ENCODE results near the gene ZNF273. TPM values are rescaled to one million over a fixed set of nuclear protein-coding genes. Genes with fewer than 3 reads are reported as not detected.
"Not testable (repeated sequence)": the region's sequence is repeated elsewhere in the genome, so short reads cannot be mapped to it uniquely, and the experiment has no call there.

ZNF273 gene
- total RNA-seq, 1 donor from 2014 or later, result 1.5 TPM

DNA sequence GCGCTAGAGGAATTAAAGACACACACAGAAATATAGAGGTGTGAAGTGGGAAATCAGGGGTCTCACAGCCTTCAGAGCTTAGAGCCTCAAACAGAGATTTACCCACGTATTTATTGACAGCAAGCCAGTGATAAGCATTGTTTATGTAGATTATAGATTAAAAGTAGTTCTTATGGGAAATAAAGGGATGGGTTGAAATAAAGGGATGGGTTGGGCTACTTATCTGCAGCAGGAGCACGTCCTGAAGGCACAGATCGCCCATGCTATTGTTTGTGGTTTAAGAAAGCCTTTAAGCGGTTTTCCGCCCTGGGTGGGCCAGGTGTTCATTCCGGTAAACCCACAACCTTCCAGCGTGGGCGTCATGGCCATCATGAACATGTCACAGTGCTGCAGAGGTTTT, 12.2 kb downstream of the ZNF273 start:
- DNase-seq; intact Hi-C loops (cut with DNase I); ATAC-seq (ENCODE audit: poor library complexity): not testable (repeated sequence)

DNA sequence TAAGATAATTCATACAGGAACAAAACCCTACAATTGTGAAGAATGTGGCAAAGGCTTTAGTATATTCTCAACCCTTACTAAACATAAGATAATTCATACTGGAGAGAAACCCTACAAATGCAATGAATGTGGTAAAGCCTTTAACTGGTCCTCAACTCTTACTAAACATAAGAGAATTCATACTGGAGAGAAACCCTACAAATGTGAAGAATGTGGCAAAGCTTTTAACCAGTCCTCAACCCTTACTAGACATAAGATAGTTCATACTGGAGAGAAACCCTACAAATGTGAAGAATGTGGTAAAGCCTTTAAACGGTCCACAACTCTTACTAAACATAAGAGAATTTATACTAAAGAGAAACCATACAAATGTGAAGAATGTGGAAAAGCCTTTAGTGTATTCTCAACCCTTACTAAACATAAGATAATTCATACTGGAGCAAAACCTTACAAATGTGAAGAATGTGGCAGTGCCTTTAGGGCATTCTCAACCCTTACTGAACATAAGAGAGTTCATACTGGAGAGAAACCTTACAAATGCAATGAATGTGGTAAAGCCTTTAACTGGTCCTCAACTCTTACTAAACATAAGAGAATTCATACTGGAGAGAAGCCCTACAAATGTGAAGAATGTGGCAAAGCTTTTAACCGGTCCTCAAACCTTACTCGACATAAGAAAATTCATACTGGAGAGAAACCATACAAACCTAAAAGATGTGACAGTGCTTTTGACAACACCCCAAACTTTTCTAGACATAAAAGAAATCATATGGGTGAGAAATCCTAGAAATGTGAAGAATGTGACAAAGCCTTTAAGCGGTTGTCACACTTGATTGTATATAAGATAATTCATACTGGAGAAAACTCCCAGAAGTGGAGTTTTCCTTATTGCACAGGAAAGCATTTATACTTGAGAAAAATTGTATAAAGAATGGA, 25.4 kb downstream of the ZNF273 start:
- DNase-seq; intact Hi-C loops (cut with DNase I); ATAC-seq (ENCODE audit: poor library complexity): not testable (repeated sequence)

DNA sequence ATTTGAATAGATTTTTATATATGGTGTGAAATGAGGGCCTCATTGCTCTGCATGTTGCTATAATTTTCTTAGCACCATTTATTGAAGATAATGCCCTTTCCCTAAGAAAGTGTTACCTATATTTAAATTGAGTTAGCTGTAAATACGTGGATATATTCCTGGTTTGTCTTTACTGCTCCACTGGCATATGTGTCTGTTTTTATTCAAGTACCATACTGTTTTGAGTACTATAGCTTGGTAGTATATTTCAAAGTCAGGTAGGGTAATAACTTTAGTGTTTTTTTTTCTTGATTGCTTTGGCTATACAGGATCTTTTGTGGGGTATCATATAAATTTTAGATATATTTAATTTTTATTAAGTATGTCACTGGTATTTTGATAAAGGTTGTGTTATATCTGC, 31.4 kb downstream of the ZNF273 start:
- no peak for ATAC-seq (ENCODE audit: poor library complexity)
- intact Hi-C loops (cut with DNase I), result no loop called here
- DNase-seq, result no peak

DNA sequence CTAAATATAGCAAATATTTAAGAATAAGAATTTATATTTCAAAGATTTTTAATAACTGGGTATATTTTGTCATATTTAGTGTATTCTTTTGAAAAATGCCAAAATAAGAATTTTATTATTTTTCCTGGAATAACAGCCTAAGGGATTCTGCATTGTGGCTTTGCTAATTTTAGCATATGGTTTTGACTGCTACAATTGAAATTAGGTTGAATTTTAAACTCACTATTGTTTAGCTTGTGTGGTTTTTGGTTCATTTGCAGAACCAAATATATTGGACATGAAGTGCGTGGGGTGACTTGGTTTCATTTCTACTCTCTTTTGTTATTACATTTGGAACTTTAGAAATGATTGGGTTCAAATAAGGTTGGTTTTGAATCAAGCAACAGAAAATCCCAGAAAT, 35.5 kb downstream of the ZNF273 start:
- intact Hi-C loops (cut with DNase I), result no loop called here
- ATAC-seq (ENCODE audit: poor library complexity), result no peak
- DNase-seq, result no peak

DNA sequence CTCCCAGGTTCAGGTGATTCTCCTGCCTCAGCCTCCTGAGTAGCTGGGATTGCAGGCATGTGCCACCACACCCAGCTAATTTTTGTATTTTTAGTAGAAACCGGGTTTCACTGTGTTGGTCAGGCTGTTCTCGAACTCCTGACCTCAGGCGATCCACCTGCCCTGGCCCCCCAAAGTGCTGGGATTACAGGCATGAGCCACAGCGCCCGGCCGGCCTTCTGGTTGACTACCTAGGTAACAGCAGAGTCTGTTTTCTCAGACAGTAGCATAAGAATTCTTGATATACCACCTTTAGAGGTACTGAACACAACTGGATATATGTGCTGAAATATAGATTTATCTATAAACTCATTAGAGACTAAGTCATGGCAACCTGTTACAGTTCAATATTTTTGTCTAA, 36.9 kb downstream of the ZNF273 start:
- DNase-seq; ATAC-seq (ENCODE audit: poor library complexity); intact Hi-C loops (cut with DNase I): not testable (repeated sequence)

DNA sequence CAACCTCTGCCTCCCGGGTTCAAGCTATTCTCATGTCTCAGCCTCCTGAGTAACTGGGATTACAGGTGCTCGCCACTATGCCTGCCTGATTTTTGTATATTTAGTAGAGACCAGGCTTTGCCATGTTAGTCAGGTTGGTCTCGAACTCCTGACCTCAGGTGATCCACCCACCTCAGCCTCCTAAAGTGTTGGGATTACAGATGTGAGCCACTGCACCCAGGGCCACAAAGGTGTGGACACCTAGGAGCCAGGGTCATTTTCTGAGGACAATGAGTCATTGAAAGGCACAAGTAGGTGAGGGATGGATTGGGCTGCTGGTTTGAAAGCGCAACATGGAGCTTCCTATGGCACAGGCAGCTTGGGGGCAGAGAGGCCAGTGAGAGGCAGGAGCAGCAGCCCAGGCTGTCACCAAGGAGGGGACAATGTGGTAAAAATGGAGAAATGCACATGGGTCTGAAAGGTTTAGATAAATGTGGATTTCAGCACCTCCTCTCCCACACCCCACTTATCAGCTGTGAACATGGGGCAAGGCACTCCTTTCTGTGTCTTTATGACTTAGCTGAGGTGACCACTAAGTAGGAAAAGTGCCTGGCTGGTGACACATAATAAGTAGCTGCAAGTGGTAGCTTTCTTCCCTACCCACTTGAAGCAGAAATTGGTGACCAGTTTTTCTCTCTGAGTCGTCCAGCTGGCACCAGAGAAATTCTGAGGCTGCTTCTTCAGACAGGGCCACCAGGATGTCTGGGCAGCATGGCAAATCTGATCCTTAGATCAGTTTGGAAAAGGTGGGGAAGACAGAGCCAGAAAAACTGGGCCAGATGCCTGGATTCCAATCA, 41.8 kb downstream of the ZNF273 start:
- intact Hi-C loops (cut with DNase I); DNase-seq; ATAC-seq (ENCODE audit: poor library complexity): not testable (repeated sequence)

DNA sequence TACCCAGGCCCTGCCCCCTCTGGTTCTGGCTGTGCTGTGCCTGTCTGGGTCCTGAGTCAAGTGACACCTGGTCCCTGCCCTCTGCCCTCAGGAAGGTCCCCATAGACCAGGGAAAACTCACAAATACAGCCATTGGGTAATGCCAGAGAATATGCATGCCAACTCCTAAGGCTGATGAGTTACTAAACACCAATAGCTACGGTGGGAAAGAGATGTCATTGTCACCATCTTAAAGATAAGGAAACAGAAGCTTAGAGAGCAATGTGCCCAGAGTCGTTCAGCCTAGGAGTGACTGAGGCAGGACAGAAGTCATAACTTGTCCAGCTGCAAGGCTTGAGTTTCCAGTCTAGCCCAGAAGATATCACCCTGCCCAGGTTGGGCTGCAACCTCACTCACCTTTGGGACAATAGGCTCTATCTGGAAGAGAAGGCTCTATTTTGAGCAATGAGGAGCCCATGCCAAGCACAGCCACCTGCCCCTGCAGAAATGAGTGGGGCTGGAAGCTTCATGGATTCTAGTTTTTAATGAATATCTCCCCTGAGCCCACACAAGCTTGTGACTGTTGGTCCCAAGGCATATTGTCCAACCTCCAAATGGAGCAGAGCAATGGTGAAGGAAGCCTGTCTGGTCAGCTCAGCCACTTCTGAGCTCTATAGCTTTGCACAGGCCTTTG, 42.6 kb downstream of the ZNF273 start:
- DNase-seq, result no peak
- intact Hi-C loops (cut with DNase I), result no loop called here
- no peak for ATAC-seq (ENCODE audit: poor library complexity)

DNA sequence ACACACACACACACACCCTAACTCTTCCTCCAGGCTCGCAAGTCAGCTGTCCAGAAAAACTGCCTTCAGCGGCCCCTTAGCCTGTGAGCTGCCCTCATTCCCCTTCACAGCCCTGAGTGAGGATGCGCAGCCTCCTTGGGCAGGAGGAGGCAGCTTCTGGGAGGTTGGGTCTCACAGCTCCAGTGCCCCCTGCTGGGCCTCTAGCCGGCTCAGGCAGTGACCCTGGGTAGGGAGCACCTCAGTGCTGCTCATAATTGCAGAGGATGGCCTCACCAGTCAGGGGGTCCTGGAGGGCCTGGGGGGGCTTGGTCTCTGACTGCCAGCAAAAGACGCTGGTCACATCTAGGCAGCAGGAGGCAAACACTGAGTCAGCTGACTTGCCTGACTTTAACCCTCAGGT, 43.7 kb downstream of the ZNF273 start:
- ATAC-seq (ENCODE audit: poor library complexity) (no peak), DNase-seq (no peak)
- intact Hi-C loops (cut with DNase I), result no loop called here

DNA sequence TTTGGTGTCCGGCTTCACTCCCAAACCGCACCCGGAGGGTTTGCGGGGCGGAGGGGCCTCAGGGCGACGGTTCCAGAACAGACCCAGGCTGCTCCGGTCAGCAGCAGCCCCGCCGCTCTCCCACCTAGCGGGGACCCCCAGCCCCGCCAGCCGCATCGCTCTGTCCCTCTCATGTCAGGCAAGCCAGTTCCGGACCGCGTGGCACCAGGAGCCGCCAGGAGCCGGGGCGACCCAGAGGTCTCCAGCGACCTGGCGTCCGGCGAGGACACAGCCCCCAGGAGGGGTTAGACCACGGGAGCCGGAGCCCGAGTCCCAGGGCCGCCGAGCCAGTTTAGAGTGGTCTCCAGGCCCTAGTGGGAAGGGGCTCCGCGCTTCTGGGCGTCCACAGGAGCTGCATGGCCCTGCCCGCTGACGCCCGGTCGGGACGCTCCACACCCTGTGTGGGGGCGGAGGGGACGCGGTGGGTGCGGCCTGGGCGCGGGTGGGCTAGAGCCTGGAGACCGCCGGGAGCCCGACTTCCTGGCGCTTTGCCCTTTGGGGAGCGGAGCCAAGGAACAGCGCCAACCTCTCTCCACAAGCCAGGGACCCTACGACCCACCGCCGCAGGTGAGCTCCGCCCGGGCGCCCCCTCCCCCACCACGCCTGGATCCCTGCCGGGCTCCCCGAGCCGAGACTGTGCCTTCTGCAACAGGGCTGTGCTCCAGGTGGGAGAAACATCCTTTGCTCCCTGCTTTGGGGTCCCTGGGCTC, 44.4 kb downstream of the ZNF273 start:
- ATAC-seq (ENCODE audit: poor library complexity) (peak; percentile 25), DNase-seq (no peak)
- intact Hi-C loops (cut with DNase I), result no loop called here

DNA sequence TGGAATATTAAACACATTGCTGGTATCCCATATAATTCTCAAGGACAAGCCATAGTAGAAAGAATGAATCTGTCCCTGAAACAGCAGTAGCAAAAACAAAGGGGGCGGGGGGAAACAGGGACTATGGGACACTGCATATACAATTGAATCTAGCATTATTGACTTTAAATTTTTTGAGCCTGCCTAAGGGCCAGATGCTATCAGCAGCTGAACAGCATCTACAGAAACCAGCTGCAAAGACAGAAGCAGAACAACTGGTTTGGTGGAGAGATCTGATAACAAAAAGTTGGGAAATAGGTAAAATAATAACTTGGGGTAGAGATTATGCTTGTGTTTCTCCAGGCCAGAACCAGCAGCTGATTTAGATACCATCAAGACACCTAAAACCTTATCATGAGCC, 45.7 kb downstream of the ZNF273 start:
- ATAC-seq (ENCODE audit: poor library complexity); DNase-seq; intact Hi-C loops (cut with DNase I): not testable (repeated sequence)

DNA sequence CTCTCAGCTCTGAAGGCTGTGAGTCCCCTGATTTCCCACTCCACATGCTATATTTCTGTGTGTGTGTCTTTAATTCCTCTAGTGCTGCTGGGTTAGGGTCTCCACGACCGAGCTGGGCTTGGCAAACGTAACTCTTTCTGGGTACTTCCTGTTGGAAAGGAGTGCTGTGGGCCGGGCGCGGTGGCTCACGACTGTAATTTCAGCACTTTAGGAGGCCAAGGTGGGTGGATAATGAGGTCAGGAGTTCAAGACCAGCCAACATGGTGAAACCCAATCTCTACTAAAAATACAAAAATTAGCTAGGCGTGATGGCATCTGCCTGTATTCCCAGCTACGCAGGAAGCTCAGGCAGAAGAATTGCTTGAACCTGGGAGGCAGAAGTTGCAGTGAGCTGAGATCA, 47.6 kb downstream of the ZNF273 start:
- not testable (repeated sequence) for ATAC-seq (ENCODE audit: poor library complexity); DNase-seq
- intact Hi-C loops (cut with DNase I), result loop anchor here (5.0 kb wide), 1 partner anchor 357 kb away; no protein-coding TSS in a partner anchor

DNA sequence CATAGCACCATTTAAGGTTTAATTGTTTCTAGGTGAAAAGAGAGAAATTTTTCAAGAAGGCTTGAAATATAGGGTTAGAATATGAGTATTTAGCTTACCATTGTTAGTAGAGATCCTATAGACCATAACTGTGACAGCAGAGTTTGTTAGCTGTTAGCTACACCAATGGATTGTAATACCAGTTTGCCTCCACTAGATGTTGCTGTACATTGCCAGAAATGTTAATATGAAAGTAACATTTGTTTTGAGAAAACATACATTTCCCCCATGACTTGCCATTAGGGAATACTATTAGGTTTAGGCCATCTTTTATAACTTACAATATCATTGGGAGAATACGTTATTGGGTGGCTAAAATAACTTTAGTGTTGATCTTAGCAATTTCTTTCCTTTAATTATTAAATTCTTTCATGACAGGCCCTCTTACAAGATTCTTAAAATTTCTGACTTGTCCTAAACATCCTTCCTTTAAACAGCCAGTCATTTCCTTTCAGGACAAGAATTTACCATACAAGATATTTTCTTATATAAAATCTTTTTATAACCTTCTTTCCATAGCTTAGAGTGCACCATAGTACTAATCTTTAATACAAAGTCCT, 48.3 kb downstream of the ZNF273 start:
- ATAC-seq (ENCODE audit: poor library complexity) (peak; percentile 63), DNase-seq (no peak)
- intact Hi-C loops (cut with DNase I), result loop anchor here (5.0 kb wide), 1 partner anchor 356 kb away; no protein-coding TSS in a partner anchor

DNA sequence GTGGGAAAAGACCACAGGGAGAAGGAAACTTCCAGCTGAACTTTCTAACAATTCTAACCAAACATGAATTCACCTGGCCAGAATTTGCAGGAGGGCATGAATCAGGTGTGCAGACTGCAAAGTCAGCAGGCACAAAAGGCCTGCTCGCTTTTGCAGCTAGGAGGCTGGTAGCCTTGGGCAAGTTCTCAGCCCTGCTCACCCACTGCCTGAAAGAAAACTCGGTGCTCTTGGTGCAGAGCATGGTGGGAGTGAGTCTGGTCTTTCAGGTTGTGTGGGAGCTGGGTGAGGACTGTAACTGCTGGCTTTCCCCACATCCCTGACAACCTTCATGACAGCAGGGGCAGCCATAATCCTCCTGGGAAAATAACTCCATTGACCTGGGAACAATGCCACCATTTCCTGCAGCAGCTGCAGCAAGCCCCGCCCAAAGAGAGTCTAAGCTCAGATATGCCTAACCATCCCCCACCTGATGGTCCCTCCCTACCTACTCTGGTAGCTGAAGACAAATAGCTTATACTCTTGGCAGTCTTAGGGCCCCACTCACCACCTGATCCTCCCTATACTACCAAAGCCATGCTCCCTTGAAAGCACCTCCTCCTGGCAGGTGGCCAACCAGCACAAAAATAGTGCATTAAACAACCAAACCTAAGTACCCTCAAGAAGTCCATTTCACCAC, 56.1 kb downstream of the ZNF273 start:
- ATAC-seq (ENCODE audit: poor library complexity) (no peak), DNase-seq (no peak)
- intact Hi-C loops (cut with DNase I), result no loop called here

DNA sequence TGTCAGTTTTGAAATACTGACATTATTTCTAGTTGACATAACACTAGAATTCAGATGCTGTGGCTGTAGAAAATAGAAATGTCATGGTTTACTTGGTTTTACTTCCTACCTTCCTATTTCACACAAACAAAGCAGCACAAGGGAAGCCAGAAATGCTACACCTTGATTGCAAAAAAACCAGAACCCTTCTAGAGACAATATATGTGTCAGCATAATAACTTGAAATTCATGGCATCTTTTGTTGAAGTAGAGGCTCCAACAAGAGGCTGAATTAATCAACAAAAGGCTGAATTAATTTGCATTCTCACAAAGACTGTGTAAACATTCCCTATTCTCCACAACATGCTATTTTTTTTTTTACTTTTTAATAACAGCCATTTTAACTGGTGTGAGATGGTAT, 62.5 kb downstream of the ZNF273 start:
- ATAC-seq (ENCODE audit: poor library complexity) (no peak), DNase-seq (no peak)
- intact Hi-C loops (cut with DNase I), result no loop called here

DNA sequence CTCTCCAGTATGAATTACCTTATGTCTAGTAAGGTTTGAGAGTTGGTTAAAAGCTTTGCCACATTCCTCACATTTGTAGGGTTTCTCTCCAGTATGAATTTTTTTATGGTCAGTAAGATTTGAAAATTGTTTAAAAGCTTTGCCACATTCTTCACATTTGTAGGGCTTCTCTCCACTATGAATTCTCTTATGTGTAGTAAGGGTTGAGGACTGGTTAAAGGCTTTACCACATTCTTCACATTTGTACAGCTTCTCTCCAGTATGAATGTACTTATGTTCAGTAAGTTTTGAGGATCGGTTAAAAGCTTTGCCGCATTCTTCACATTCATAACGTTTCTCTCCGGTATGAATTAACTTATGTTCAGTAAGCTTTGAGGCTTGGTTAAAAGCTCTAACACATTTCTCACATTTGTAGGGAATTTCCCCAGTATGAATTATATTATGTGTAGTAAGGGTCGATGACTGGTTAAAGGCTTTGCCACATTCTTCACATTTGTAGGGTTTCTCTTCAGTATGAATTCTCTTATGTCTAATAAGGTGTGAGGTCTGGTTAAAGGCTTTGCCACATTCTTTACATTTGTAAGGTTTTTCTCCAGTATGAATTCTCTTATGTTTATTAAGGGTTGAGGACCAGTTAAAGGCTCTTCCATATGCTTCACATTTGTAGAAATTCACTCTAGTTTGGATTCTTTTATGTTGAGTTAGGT, 75.6 kb downstream of the ZNF273 start:
- intact Hi-C loops (cut with DNase I), result no loop called here
- DNase-seq (no peak), ATAC-seq (ENCODE audit: poor library complexity) (no peak)
